WI38 (cell line): ENCODE measurements around the gene HIVEP2.

Experiments
- H3K4me3 ChIP-seq: 2 replicates; pipeline ENCODE4 v1.5.1; 2011; ENCODE audit warnings: low read depth, mild to moderate bottlenecking, control low read depth, low read length
- CTCF ChIP-seq: IDR thresholded peaks from 2 replicates; pipeline ENCODE4 v1.5.1; 2012; ENCODE audit warnings: low read depth, mild to moderate bottlenecking, control low read depth, low read length

The HIVEP2 gene

GRCh38 chr6:142786476-142786875 lies 158.5 kb downstream of the HIVEP2 start:
- no peak overlapping the region for H3K4me3 ChIP-seq
- TF ChIP-seq CTCF = no peak

GRCh38 chr6:142784344-142784743 lies 160.6 kb downstream of the HIVEP2 start:
- TF ChIP-seq CTCF = no peak
- H3K4me3 ChIP-seq = no peak overlapping the region

GRCh38 chr6:142783499-142783898 lies 161.5 kb downstream of the HIVEP2 start:
- H3K4me3 ChIP-seq = no peak overlapping the region
- TF ChIP-seq CTCF = no peak

GRCh38 chr6:142781129-142781528 lies 163.8 kb downstream of the HIVEP2 start:
- TF ChIP-seq CTCF = no peak
- no peak overlapping the region for H3K4me3 ChIP-seq

GRCh38 chr6:142773859-142774648 lies 170.9 kb downstream of the HIVEP2 start:
- no peak for TF ChIP-seq CTCF
- no peak overlapping the region for H3K4me3 ChIP-seq

- TF ChIP-seq CTCF = no peak
- no peak overlapping the region for H3K4me3 ChIP-seq
These were observed 171.7 kb downstream of the HIVEP2 start for GRCh38 chr6:142773324-142773723.

GRCh38 chr6:142771162-142771561 lies 173.8 kb downstream of the HIVEP2 start:
- no peak overlapping the region for H3K4me3 ChIP-seq
- TF ChIP-seq CTCF = no peak
